TTC549 (cell line): ENCODE measurements around the gene PCDHB4.
"Not testable (repeated sequence)": the region's sequence is repeated elsewhere in the genome, so short reads cannot be mapped to it uniquely, and the experiment has no call there.

Experiments
- FAIRE-seq: peaks from 2 replicates; lab custom pipeline; 2012; peaks lifted over from hg19 to GRCh38; lab: Jason Lieb, UNC

PCDHB4 gene

GRCh38 chr5:141150224-141150992 is 28.8 kb downstream of the PCDHB4 start:
- FAIRE-seq, result no peak

DNA sequence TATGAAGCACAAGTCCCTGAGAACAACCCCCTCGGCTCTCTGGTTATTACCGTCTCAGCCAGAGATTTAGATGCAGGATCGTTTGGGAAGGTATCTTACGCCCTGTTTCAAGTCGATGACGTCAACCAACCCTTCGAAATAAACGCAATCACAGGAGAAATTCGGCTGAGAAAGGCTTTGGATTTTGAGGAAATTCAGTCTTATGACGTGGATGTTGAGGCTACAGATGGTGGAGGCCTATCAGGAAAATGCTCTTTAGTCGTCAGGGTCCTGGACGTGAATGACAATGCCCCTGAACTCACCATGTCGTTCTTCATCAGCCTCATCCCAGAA is 29.3 kb downstream of the PCDHB4 start:
- FAIRE-seq, result no peak

DNA sequence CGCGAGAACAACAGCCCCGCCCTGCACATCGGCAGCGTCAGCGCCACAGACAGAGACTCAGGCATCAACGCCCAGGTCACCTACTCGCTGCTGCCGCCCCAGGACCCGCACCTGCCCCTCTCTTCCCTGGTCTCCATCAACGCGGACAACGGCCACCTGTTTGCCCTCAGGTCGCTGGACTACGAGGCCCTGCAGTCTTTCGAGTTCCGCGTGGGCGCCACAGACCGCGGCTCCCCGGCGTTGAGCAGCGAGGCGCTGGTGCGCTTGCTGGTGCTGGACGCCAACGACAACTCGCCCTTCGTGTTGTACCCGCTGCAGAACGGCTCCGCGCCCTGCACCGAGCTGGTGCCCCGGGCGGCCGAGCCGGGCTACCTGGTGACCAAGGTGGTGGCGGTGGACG is 30.0 kb downstream of the PCDHB4 start:
- not testable (repeated sequence) for FAIRE-seq

DNA sequence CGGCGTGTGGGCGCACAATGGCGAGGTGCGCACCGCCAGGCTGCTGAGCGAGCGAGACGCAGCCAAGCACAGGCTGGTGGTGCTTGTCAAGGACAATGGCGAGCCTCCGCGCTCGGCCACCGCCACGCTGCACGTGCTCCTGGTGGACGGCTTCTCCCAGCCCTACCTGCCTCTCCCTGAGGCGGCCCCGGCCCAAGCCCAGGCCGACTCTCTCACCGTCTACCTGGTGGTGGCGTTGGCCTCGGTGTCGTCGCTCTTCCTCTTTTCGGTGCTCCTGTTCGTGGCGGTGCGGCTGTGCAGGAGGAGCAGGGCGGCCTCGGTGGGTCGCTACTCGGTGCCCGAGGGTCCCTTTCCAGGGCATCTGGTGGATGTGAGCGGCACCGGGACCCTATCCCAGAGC is 30.5 kb downstream of the PCDHB4 start:
- FAIRE-seq, result not testable (repeated sequence)

GRCh38 chr5:141155540-141156374 is 34.1 kb downstream of the PCDHB4 start:
- FAIRE-seq, result no peak

DNA sequence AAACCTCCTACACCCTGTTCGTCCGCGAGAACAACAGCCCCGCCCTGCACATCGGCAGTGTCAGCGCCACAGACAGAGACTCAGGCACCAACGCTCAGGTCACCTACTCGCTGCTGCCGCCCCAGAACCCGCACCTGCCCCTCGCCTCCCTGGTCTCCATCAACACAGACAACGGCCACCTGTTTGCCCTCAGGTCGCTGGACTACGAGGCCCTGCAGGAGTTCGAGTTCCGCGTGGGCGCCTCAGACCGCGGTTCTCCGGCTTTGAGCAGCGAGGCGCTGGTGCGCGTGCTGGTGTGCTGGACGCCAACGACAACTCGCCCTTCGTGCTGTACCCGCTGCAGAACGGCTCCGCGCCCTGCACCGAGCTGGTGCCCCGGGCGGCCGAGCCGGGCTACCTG is 35.7 kb downstream of the PCDHB4 start:
- not testable (repeated sequence) for FAIRE-seq

DNA sequence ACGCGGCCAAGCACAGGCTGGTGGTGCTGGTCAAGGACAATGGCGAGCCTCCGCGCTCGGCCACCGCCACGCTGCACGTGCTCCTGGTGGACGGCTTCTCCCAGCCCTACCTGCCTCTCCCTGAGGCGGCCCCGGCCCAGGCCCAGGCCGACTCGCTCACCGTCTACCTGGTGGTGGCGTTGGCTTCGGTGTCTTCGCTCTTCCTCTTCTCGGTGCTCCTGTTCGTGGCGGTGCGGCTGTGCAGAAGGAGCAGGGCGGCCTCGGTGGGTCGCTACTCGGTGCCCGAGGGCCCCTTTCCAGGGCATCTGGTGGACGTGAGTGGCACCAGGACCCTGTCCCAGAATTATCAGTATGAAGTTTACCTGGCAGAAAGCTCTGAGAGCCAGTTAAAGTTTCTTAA is 36.3 kb downstream of the PCDHB4 start:
- not testable (repeated sequence) for FAIRE-seq

DNA sequence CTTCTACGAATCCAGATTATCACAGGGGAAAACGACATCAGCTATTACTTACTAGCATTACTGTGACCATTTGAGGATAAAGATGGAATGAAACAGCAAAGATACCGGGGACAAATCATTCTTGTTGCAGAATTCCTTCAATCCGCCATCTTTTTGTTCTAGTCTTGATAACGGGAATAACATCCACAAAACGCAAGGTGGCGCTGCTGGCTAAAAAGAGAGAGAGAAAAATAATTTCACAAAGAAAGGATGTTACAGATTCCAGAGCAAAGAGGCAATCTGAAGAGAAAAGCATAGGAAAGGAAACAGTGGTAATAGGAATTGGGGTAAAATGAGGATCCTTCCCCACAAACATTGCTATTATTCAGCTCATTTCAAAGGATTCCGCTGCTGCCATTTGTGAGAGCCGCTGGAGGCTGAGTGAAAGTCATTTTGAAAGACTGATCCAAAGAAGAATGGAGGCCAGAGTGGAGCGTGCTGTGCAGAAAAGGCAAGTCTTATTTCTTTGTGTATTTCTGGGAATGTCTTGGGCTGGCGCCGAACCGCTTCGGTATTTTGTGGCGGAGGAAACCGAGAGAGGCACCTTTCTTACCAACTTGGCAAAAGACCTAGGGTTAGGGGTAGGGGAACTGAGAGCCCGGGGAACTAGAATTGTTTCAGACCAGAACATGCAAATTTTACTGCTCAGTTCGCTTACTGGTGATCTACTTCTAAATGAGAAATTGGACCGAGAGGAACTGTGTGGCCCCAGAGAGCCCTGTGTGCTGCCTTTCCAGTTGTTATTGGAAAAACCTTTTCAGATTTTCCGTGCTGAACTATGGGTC is 51.0 kb downstream of the PCDHB4 start, which contains the start of gene PCDHB7:
TSS of gene PCDHB7 (plus strand) at position 264 of the 824 bp plus-strand sequence. CDS start at position 456, 192 bp downstream.
- no peak for FAIRE-seq

- FAIRE-seq, result not testable (repeated sequence)
Observed at GRCh38 chr5:141174291-141175104, 52.9 kb downstream of the PCDHB4 start.
